NCI-H82 treated with DMSO at 0.1 percent for 48 hours (cell line): ENCODE measurements around the gene LY6G5C.

Experiments
- DNase-seq: peaks from one replicate; lab custom pipeline; 2025; ENCODE audit not compliant: unreplicated experiment; lab: John Stamatoyannopoulos, UW

Gene LY6G5C

GRCh38 chr6:31642798-31643570 lies 37.9 kb downstream of the LY6G5C start:
- no peak for DNase-seq

GRCh38 chr6:31641370-31641769 lies 39.5 kb downstream of the LY6G5C start:
- DNase-seq, result no peak

GRCh38 chr6:31640612-31641011 lies 40.3 kb downstream of the LY6G5C start:
- no peak for DNase-seq

- no peak for DNase-seq
These were observed 41.4 kb downstream of the LY6G5C start for GRCh38 chr6:31639449-31639861.

GRCh38 chr6:31639043-31639442 lies 41.8 kb downstream of the LY6G5C start:
- DNase-seq, result no peak

GRCh38 chr6:31636698-31637596 lies 43.9 kb downstream of the LY6G5C start:
- DNase-seq, result no peak

GRCh38 chr6:31634969-31635575 lies 45.8 kb downstream of the LY6G5C start:
- DNase-seq, result no peak

- DNase-seq, result no peak
These were observed 46.7 kb downstream of the LY6G5C start for GRCh38 chr6:31634131-31634530.

- DNase-seq, result no peak
These were observed 47.4 kb downstream of the LY6G5C start for GRCh38 chr6:31633447-31633846.

- DNase-seq, result no peak
These were observed 48.5 kb downstream of the LY6G5C start for GRCh38 chr6:31632279-31632946.

GRCh38 chr6:31631681-31632278 lies 49.1 kb downstream of the LY6G5C start:
- no peak for DNase-seq

- DNase-seq, result no peak
These were observed 49.7 kb downstream of the LY6G5C start for GRCh38 chr6:31631209-31631608.

GRCh38 chr6:31630177-31630934 lies 50.5 kb downstream of the LY6G5C start:
- no peak for DNase-seq

- no peak for DNase-seq
These were observed 51.9 kb downstream of the LY6G5C start for GRCh38 chr6:31629014-31629413.

GRCh38 chr6:31627690-31628287 lies 53.1 kb downstream of the LY6G5C start:
- DNase-seq, result no peak

- no peak for DNase-seq
These were observed 53.9 kb downstream of the LY6G5C start for GRCh38 chr6:31626952-31627351.
